HCT116 (cell line): ENCODE measurements around the gene RNF39.

Source experiments
- POLR2AphosphoS5 ChIP-seq: IDR thresholded peaks from 2 replicates; pipeline ENCODE4 v1.6.1; 2011; ENCODE audit warnings: mild to moderate bottlenecking, low read depth, low read length, moderate library complexity
- TF ChIP-seq, protein P1 (sequence below): IDR thresholded peaks from 2 replicates; pipeline ENCODE4 v1.6.1; 2012
- TF ChIP-seq, protein P2 (sequence below), 3 experiments: fragments of 200-600 bp in 1 of 3; sonication (generic) in 1 of 3; IDR thresholded peaks in 2 of 3; conservative IDR thresholded peaks in 1 of 3; 2 replicates each; pipeline ENCODE4 v1.5.1; 2012 to 2017; ENCODE audit warnings: low read depth in 2 of 3, low read length in 2 of 3, antibody characterized with exemption in 1 of 3, borderline replicate concordance in 1 of 3, control low read depth in 1 of 3, mild to moderate bottlenecking in 1 of 3, mixed read lengths in 1 of 3, mixed run types in 1 of 3, moderate library complexity in 1 of 3; ENCODE audit not compliant: insufficient read depth in 1 of 3

DNA sequence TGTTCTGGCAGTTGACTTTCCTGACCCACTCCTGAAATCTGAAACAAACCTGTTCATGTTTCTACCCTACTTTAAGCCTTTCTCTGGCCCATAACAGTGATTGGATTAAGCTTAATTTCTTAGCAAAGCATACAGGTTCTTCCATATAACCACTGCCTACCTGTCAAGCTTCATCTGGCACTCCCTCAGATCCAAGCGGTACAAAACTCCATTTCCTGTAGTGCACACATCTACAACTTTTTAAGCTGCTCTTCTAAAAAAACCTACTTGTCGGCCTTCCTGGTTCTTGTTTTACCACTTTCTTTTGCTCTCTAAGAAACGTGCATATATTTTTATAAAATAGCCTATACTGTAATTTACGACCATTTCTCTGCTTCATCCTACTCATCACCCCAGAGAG, 9.5 kb downstream of the RNF39 start:
- TF ChIP-seq, protein P1, sequence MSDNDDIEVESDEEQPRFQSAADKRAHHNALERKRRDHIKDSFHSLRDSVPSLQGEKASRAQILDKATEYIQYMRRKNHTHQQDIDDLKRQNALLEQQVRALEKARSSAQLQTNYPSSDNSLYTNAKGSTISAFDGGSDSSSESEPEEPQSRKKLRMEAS: no peak
- TF ChIP-seq POLR2AphosphoS5: no peak
- TF ChIP-seq, protein P2, sequence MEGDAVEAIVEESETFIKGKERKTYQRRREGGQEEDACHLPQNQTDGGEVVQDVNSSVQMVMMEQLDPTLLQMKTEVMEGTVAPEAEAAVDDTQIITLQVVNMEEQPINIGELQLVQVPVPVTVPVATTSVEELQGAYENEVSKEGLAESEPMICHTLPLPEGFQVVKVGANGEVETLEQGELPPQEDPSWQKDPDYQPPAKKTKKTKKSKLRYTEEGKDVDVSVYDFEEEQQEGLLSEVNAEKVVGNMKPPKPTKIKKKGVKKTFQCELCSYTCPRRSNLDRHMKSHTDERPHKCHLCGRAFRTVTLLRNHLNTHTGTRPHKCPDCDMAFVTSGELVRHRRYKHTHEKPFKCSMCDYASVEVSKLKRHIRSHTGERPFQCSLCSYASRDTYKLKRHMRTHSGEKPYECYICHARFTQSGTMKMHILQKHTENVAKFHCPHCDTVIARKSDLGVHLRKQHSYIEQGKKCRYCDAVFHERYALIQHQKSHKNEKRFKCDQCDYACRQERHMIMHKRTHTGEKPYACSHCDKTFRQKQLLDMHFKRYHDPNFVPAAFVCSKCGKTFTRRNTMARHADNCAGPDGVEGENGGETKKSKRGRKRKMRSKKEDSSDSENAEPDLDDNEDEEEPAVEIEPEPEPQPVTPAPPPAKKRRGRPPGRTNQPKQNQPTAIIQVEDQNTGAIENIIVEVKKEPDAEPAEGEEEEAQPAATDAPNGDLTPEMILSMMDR (IDR thresholded peaks at IDR 0.05 in 2 of 3, conservative IDR thresholded peaks at IDR 0.05 in 1 of 3; ENCODE audit: borderline replicate concordance in 1 of 3, insufficient read depth in 1 of 3, low read depth in 2 of 3, low read length in 2 of 3): no peak
